Kidney tubule cell (primary cell): ENCODE results near the gene MYF6.
"Not testable (repeated sequence)": the region's sequence is repeated elsewhere in the genome, so short reads cannot be mapped to it uniquely, and the experiment has no call there.

Source experiments
- DNase-seq: peaks from one replicate; pipeline ENCODE4 v3.0.0-alpha.2; 2018; ENCODE audit warnings: low spot score

Gene MYF6

GRCh38 chr12:80707126-80707829, at the start of gene MYF6:
TSS of gene MYF6 (plus strand) at chr12:80707634. CDS start at chr12:80707720, 86 bp downstream.
- no peak for DNase-seq

- no peak for DNase-seq
Measured at GRCh38 chr12:80659512-80660063, 47.8 kb upstream of the MYF6 start.

GRCh38 chr12:80662586-80662985, 44.8 kb upstream of the MYF6 start:
- DNase-seq: no peak

GRCh38 chr12:80670214-80670613, 37.2 kb upstream of the MYF6 start:
- no peak for DNase-seq

GRCh38 chr12:80676042-80676636, 31.3 kb upstream of the MYF6 start:
- not testable (repeated sequence) for DNase-seq

- no peak for DNase-seq
Measured at GRCh38 chr12:80676856-80677255, 30.6 kb upstream of the MYF6 start.

- no peak for DNase-seq
Measured at GRCh38 chr12:80677994-80678393, 29.4 kb upstream of the MYF6 start.

- DNase-seq: no peak
Measured at GRCh38 chr12:80679346-80680131, 27.9 kb upstream of the MYF6 start.

- DNase-seq: no peak
Measured at GRCh38 chr12:80681287-80681686, 26.1 kb upstream of the MYF6 start.

- DNase-seq: no peak
Measured at GRCh38 chr12:80681786-80682185, 25.6 kb upstream of the MYF6 start.

GRCh38 chr12:80684077-80684495, 23.3 kb upstream of the MYF6 start:
- no peak for DNase-seq

GRCh38 chr12:80690090-80690489, 17.3 kb upstream of the MYF6 start:
- DNase-seq: no peak

GRCh38 chr12:80690513-80690912, 16.9 kb upstream of the MYF6 start:
- DNase-seq: no peak

- no peak for DNase-seq
Measured at GRCh38 chr12:80692114-80692513, 15.3 kb upstream of the MYF6 start.

GRCh38 chr12:80697270-80697887, 10.1 kb upstream of the MYF6 start:
- no peak for DNase-seq

- DNase-seq: no peak
Measured at GRCh38 chr12:80698256-80698655, 9.2 kb upstream of the MYF6 start.

GRCh38 chr12:80698847-80699542, 8.4 kb upstream of the MYF6 start:
- no peak for DNase-seq

- DNase-seq: no peak
Measured at GRCh38 chr12:80700327-80700726, 7.1 kb upstream of the MYF6 start.

- no peak for DNase-seq
Measured at GRCh38 chr12:80701388-80701787, 6.0 kb upstream of the MYF6 start.

GRCh38 chr12:80702889-80703805, 4.3 kb upstream of the MYF6 start:
- DNase-seq: peak; percentile 84

GRCh38 chr12:80704420-80704819, 3.0 kb upstream of the MYF6 start:
- no peak for DNase-seq
